Mammary epithelial cell (primary cell): Measurements from ENCODE around the gene TRIM54.
"Not testable (repeated sequence)": the region's sequence is repeated elsewhere in the genome, so short reads cannot be mapped to it uniquely, and the experiment has no call there.

Experiments used
- CTCF ChIP-seq, 2 donors: IDR thresholded peaks in 1 of 2; conservative IDR thresholded peaks in 1 of 2; 2 replicates each; pipeline ENCODE4 v1.5.1; 2011 to 2012; ENCODE audit warnings: inconsistent platforms in 2 of 2, low read length in 2 of 2, mild to moderate bottlenecking in 2 of 2, control low read depth in 1 of 2, low read depth in 1 of 2; ENCODE audit not compliant: insufficient read depth in 1 of 2; ENCODE audit errors: extremely low read depth in 1 of 2
- EZH2 ChIP-seq: IDR thresholded peaks from 2 replicates; pipeline ENCODE4 v1.6.1; 2012; ENCODE audit warnings: low read length, inconsistent platforms, borderline replicate concordance

DNA sequence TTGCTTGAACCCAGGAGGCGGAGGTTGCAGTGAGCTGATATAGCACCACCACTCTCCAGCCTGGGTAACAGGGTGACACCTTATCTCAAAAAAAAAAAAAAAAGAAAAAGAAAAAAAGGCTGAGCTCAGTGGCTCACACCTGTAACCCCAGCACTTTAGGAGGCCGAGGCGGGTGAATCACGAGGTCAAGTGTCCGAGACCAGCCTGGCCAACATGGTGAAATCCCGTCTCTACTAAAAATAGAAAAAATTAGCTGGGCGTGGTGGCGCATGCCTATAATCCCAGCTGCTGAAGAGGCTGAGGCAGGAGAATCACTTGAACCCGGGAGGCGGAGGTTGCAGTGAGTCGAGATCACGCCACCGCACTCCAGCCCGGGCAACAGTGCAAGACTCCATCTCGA lies 37.6 kb downstream of the TRIM54 start:
- not testable (repeated sequence) for TF ChIP-seq CTCF (conservative IDR thresholded peaks at IDR 0.05 in 1 of 2, IDR thresholded peaks at IDR 0.05 in 1 of 2; ENCODE audit: extremely low read depth in 1 of 2, insufficient read depth in 1 of 2, low read depth in 1 of 2, low read length in 2 of 2); EZH2
